Measurements from ENCODE around the gene ATF2. TPM values are rescaled to one million over a fixed set of nuclear protein-coding genes. Genes with fewer than 3 reads are reported as not detected.

The ATF2 gene
- total and polyA plus RNA-seq, 2 of the 4 experiments (the other 2 are of a cell fraction): 23.2 to 60.0 TPM

- in situ Hi-C loops (cut with MboI; ENCODE audit: low sequenced_read_pairs): no loop called here
- no peak overlapping the region for H2AFZ ChIP-seq (replicated peaks; ENCODE audit: low read length, poor library complexity)
- no peak for ATAC-seq (ENCODE audit: low read depth)
- TF ChIP-seq NFE2L2 (IDR thresholded peaks at IDR 0.05; ENCODE audit: low read depth, low read length) (no peak), RFX5 (IDR thresholded peaks at IDR 0.05; ENCODE audit: low read depth, low read length) (no peak), MAFK (IDR thresholded peaks at IDR 0.05; ENCODE audit: low read depth, low read length) (no peak), MAZ (IDR thresholded peaks at IDR 0.05; ENCODE audit: borderline replicate concordance, low read depth, low read length) (no peak), CHD1 (IDR thresholded peaks at IDR 0.05; ENCODE audit: low read depth, low read length) (no peak), POLR2A (IDR thresholded peaks at IDR 0.05; ENCODE audit: low read depth, low read length) (no peak), FOS (IDR thresholded peaks at IDR 0.05; ENCODE audit: low read depth, low read length) (no peak), ELK1 (IDR thresholded peaks at IDR 0.05; ENCODE audit: borderline replicate concordance, low read depth, low read length) (no peak), MXI1 (IDR thresholded peaks at IDR 0.05; ENCODE audit: borderline replicate concordance, low read depth, low read length) (no peak), BHLHE40 (IDR thresholded peaks at IDR 0.05; ENCODE audit: low read depth, low read length) (no peak), CTCF (conservative IDR thresholded peaks at IDR 0.05; ENCODE audit: low read depth, low read length) (no peak), SMC3 (IDR thresholded peaks at IDR 0.05; ENCODE audit: low read depth, low read length) (no peak), USF2 (IDR thresholded peaks at IDR 0.05; ENCODE audit: low read depth, low read length) (no peak), RCOR1 (IDR thresholded peaks at IDR 0.05; ENCODE audit: insufficient replicate concordance, low read length) (no peak), RAD21 (IDR thresholded peaks at IDR 0.05; ENCODE audit: low read length) (no peak)
These were observed 31.4 kb downstream of the ATF2 start for GRCh38 chr2:175136334-175137215.

More at GRCh38 chr2:175136334-175137215, 31.4 kb downstream of the ATF2 start:
- Histone ChIP-seq H4K5ac (ENCODE audit: low read depth, low read length) (no peak overlapping the region), H3K23ac (ENCODE audit: low read depth, low read length) (no peak overlapping the region), H2BK5ac (ENCODE audit: low read depth, low read length, poor library complexity, severe bottlenecking) (no peak overlapping the region), H3K56ac (ENCODE audit: extremely low read depth, insufficient read depth, low read length) (no peak overlapping the region), H2BK20ac (ENCODE audit: low read depth, low read length) (no peak overlapping the region), H3K9ac (ENCODE audit: low read depth, low read length) (no peak overlapping the region), H4K8ac (ENCODE audit: low read depth in 2 of 2, low read length in 2 of 2) (no peak overlapping the region), H2BK15ac (ENCODE audit: low read depth, low read length) (no peak overlapping the region), H2AK5ac (ENCODE audit: low read depth, low read length) (no peak overlapping the region), H3K14ac (replicated peaks; ENCODE audit: low read depth, low read length) (no peak overlapping the region), H3K27ac (ENCODE audit: insufficient read depth, low read length) (no peak overlapping the region), H3K4me2 (ENCODE audit: low read depth, low read length) (no peak overlapping the region), H4K91ac (ENCODE audit: insufficient read depth, low read depth, low read length) (no peak overlapping the region), H3K79me1 (ENCODE audit: low read depth in 1 of 2, low read length in 2 of 2) (peaks cover 23 to 29% of the 10 kb centered on the region in 2 experiments), H3K4me1 (ENCODE audit: control insufficient read depth, insufficient read depth, low read length) (no peaks in the 10 kb centered on the region), H3K4me3 (ENCODE audit: insufficient read depth, low read depth, low read length) (no peak overlapping the region), H2AK9ac (replicated peaks; ENCODE audit: low read depth, low read length, poor library complexity) (no peak overlapping the region), H2BK120ac (ENCODE audit: low read depth, low read length) (no peak overlapping the region), H3K27me3 (ENCODE audit: control insufficient read depth, insufficient read depth, low read length) (no peaks in the 10 kb centered on the region), H3K18ac (ENCODE audit: low read depth, low read length) (no peak overlapping the region), H3K9me1 (ENCODE audit: insufficient read depth, low read length) (no peaks in the 10 kb centered on the region), H4K20me1 (ENCODE audit: insufficient read depth, low read length) (peaks cover 11% of the 10 kb centered on the region; the same call in 1 of the 2 replicates), H3K4ac (ENCODE audit: low read depth, low read length) (no peak overlapping the region), H3K36me3 (ENCODE audit: control insufficient read depth, insufficient read depth, low read length) (0 out of 2 replicates have a peak, but pooled peaks cover 2% of the 10 kb centered on the region), H3K9me3 (ENCODE audit: control insufficient read depth, insufficient read depth, low read length) (no peaks in the 10 kb centered on the region)
- DNase-seq: no peak
- dilution Hi-C loops (cut with HindIII; ENCODE audit: low sequenced_read_pairs, unreplicated experiment) (no loop called here), intact Hi-C loops (cut with micrococcal nuclease) (no loop called here)
- ChIA-PET CTCF (interaction anchor here (0.9 kb wide), 1 partner anchor 11 kb away, joined by 3 read pairs; no protein-coding TSS in a partner anchor), POLR2A (ENCODE audit: unreplicated experiment) (no interaction called here)
- BruUV-seq (replicated peaks): no TSS peak

All from IMR-90 (cell line).